ENCODE data around the gene PNMA8B. TPM values are rescaled to one million over a fixed set of nuclear protein-coding genes. Genes with fewer than 3 reads are reported as not detected.

Gene PNMA8B
- total RNA-seq, 4 donors from 2014 or later = 1.8 to 3.2 (median 2.8) TPM

- Histone ChIP-seq H3K27ac (no peak overlapping the region), H3K36me3 (no peaks in the 10 kb centered on the region), H3K9me3 (no peaks in the 10 kb centered on the region), H3K27me3 (peaks cover 41% of the 10 kb centered on the region), H3K4me3 (peak overlapping the region; percentile 41), H3K4me1 (peaks cover 57% of the 10 kb centered on the region)
- no peak for TF ChIP-seq EP300 (IDR thresholded peaks at IDR 0.05)
- TF ChIP-seq CTCF (IDR thresholded peaks at IDR 0.05) = peak; percentile 92 to 95
- peak; percentile 87 to 92 for DNase-seq (ENCODE audit: low spot score in 2 of 2)
- WGBS = 8% methylated on average over 33 of the region's 38 CpGs
These were observed 7.7 kb downstream of the PNMA8B start for GRCh38 chr19:46487802-46488445.

- H3K27me3 ChIP-seq = peaks cover 41% of the 10 kb centered on the region
- DNase-seq (ENCODE audit: low spot score in 2 of 2) = no peak
- no peaks in the 10 kb centered on the region for H3K9me3 ChIP-seq
- H3K4me3 ChIP-seq = peak overlapping the region; percentile 41
- TF ChIP-seq POLR2AphosphoS5 (IDR thresholded peaks at IDR 0.05) = no peak
- TF ChIP-seq POLR2A (IDR thresholded peaks at IDR 0.05) = no peak
- no peak for TF ChIP-seq EP300 (IDR thresholded peaks at IDR 0.05)
- no peak for TF ChIP-seq CTCF (IDR thresholded peaks at IDR 0.05)
- no peaks in the 10 kb centered on the region for H3K36me3 ChIP-seq
- no peak overlapping the region for H3K27ac ChIP-seq
- 23% methylated on average over 13 of the region's 19 CpGs for WGBS
- peaks cover 51% of the 10 kb centered on the region for H3K4me1 ChIP-seq
These were observed 8.4 kb downstream of the PNMA8B start for GRCh38 chr19:46487178-46487801.

- TF ChIP-seq POLR2A (IDR thresholded peaks at IDR 0.05) = no peak
- no peak for TF ChIP-seq EP300 (IDR thresholded peaks at IDR 0.05)
- no peak for TF ChIP-seq POLR2AphosphoS5 (IDR thresholded peaks at IDR 0.05)
- TF ChIP-seq CTCF (IDR thresholded peaks at IDR 0.05) = no peak
- H3K27me3 ChIP-seq = peaks cover 41% of the 10 kb centered on the region
- no peaks in the 10 kb centered on the region for H3K9me3 ChIP-seq
- no peak for DNase-seq (ENCODE audit: low spot score in 2 of 2)
- no peaks in the 10 kb centered on the region for H3K36me3 ChIP-seq
- 98% methylated on average over 3 of the region's 3 CpGs for WGBS
- H3K27ac ChIP-seq = no peak overlapping the region
- H3K4me3 ChIP-seq = no peak overlapping the region
- H3K4me1 ChIP-seq = peaks cover 46% of the 10 kb centered on the region
These were observed 9.3 kb downstream of the PNMA8B start for GRCh38 chr19:46486358-46486757.

- TF ChIP-seq EP300 (IDR thresholded peaks at IDR 0.05) = no peak
These were observed 11.0 kb downstream of the PNMA8B start for GRCh38 chr19:46484656-46485055.

GRCh38 chr19:46482631-46483030 is 13.0 kb downstream of the PNMA8B start:
- TF ChIP-seq EP300 (IDR thresholded peaks at IDR 0.05) (no peak), POLR2A (IDR thresholded peaks at IDR 0.05) (no peak), CTCF (IDR thresholded peaks at IDR 0.05) (no peak), POLR2AphosphoS5 (IDR thresholded peaks at IDR 0.05) (no peak)
- H3K36me3 ChIP-seq = no peaks in the 10 kb centered on the region
- H3K4me3 ChIP-seq = no peak overlapping the region
- H3K27me3 ChIP-seq = peaks cover 13% of the 10 kb centered on the region
- no peaks in the 10 kb centered on the region for H3K9me3 ChIP-seq
- peaks cover 11% of the 10 kb centered on the region for H3K4me1 ChIP-seq
- 58% methylated on average over 3 of the region's 3 CpGs for whole genome bisulfite sequencing
- DNase-seq (ENCODE audit: low spot score in 2 of 2) = no peak
- no peak overlapping the region for H3K27ac ChIP-seq

More at GRCh38 chr19:46484656-46485055, 11.0 kb downstream of the PNMA8B start:
- DNase-seq (ENCODE audit: low spot score in 2 of 2) = no peak
- Histone ChIP-seq H3K4me3 (no peak overlapping the region), H3K4me1 (peaks cover 32% of the 10 kb centered on the region), H3K9me3 (no peaks in the 10 kb centered on the region), H3K36me3 (no peaks in the 10 kb centered on the region), H3K27me3 (peaks cover 32% of the 10 kb centered on the region), H3K27ac (no peak overlapping the region)
- WGBS = 71% methylated on average over 4 of the region's 4 CpGs
